Measurements from ENCODE around the gene GOLGA6B.
"Not testable (repeated sequence)": the region's sequence is repeated elsewhere in the genome, so short reads cannot be mapped to it uniquely, and the experiment has no call there.

DNA sequence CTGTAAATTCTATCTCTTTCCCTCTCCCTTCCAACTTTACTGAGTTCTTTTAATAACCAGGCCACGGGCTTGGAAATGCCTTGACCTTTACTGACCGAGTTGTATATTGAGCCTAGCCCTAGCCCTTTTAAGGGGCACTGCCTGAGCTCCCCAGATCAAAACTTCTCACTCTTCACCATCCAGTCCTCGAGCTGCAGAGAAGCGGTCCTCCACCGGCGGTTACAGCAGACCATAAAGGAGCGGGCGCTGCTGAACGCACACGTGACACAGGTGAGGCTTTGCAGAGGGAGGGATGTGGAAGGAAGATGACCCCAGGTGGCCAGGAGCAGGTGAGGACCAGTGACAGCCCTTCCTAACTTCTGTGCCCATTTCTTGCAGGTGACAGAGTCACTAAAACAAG, 6.6 kb downstream of the GOLGA6B start:
- not testable (repeated sequence) for TF ChIP-seq CTCF (IDR thresholded peaks at IDR 0.05; ENCODE audit: poor library complexity); EZH2 (IDR thresholded peaks at IDR 0.05; ENCODE audit: borderline replicate concordance)

Data from hepatocyte (in vitro differentiated cells).